ENCODE data around the gene FAR2. TPM values are rescaled to one million over a fixed set of nuclear protein-coding genes. Genes with fewer than 3 reads are reported as not detected.
A peak's percentile ranks its signal among the peaks of the same experiment; 100 is the strongest.

The FAR2 gene
- total and polyA plus RNA-seq, 2 of the 13 experiments (the other 11 are each of a cell fraction or from before 2014, with no cell fraction given) = not detected

GRCh38 chr12:29306682-29307081 lies 157.6 kb downstream of the FAR2 start (continued):
- TF ChIP-seq SALL1 (CRISPR knock-in tag; IDR thresholded peaks at IDR 0.05) (no peak), ZNF614 (CRISPR knock-in tag; IDR thresholded peaks at IDR 0.05; ENCODE audit: borderline replicate concordance) (no peak), ZNF557 (CRISPR knock-in tag; IDR thresholded peaks at IDR 0.05) (no peak), KDM1A (CRISPR knock-in tag; IDR thresholded peaks at IDR 0.05) (no peak)

DNA sequence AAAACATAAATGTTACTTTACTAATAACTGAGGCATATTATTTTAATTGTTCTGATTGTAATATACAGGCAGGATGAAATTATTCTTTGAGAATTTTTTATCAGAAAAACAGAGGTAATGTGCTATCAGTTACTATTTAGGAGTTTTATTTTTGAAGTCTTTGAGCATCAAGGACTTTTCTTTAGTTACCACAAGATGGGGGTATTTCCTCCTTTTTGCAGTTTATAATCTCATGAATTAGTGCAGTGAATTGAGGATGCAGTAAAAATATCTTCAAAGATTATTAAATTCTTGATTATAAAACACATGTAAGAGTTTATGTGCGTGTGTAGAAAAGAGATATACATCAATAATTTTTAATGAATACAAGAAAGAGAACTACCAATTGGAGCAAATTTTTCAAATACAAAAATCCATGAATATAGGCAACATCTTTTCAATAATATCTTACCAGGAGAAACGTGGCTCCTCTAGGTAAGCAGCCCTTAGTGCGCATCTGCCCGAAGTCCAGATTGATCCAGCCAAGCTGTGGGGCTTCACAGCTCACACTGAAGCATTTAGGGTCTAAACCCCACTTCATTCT lies 160.3 kb downstream of the FAR2 start:
- Histone ChIP-seq H3K4me3 (replicated peaks in 1 of 3; ENCODE audit: insufficient read depth in 1 of 3, low read depth in 2 of 3, low read length in 3 of 3) (no peak overlapping the region), H3K4me1 (ENCODE audit: insufficient read depth, low read length) (no peaks in the 10 kb centered on the region), H3K4me2 (ENCODE audit: low read depth, low read length) (no peak overlapping the region), H2AFZ (ENCODE audit: low read length) (no peak overlapping the region), H3K27me3 (ENCODE audit: control insufficient read depth in 1 of 2, insufficient read depth in 2 of 2, low read length in 2 of 2) (no peaks in the 10 kb centered on the region), H3K27ac (ENCODE audit: extremely low read length, insufficient read depth, low read length) (no peak overlapping the region), H3K9me3 (ENCODE audit: low read length) (no peaks in the 10 kb centered on the region), H3K36me3 (replicated peaks in 1 of 2; ENCODE audit: control insufficient read depth in 1 of 2, insufficient read depth in 2 of 2, low read length in 2 of 2) (no peaks in the 10 kb centered on the region), H4K20me1 (ENCODE audit: insufficient read depth, low read length) (no peaks in the 10 kb centered on the region), H3K79me2 (ENCODE audit: insufficient read depth, low read length) (no peaks in the 10 kb centered on the region), H3K9ac (ENCODE audit: insufficient read depth, low read depth, low read length) (no peak overlapping the region)
- 51% methylated on average over 4 of the region's 4 CpGs for WGBS (ENCODE audit: low lambda C conversion rate)
- ChIA-PET POLR2A (no interaction called here), CTCF (ENCODE audit: low intra/inter-chr PET ratio, low total read pairs) (no interaction called here)
- in situ Hi-C loops (cut with HindIII; ENCODE audit: extremely low pct_ligation_motif_present, low pct_unique_long_range_greater_than_20kb) (no loop called here), intact Hi-C loops (cut with micrococcal nuclease; ENCODE audit: unreplicated experiment) (loop anchor here (5.0 kb wide), 1 partner anchor 208 kb away; no protein-coding TSS in a partner anchor)
- ATAC-seq = no peak
- BruUV-seq (replicated peaks) = no TSS peak
- TF ChIP-seq ZBTB2 (CRISPR knock-in tag; IDR thresholded peaks at IDR 0.05; ENCODE audit: low read depth) (no peak), ZNF124 (CRISPR knock-in tag; IDR thresholded peaks at IDR 0.05) (no peak), ZNF713 (CRISPR knock-in tag; IDR thresholded peaks at IDR 0.05) (no peak), STAG1 (CRISPR knock-in tag; IDR thresholded peaks at IDR 0.05) (peak; percentile 46), ZNF207 (IDR thresholded peaks at IDR 0.05; ENCODE audit: borderline replicate concordance) (no peak), EHMT2 (IDR thresholded peaks at IDR 0.05; ENCODE audit: borderline replicate concordance, low read depth, low read length) (no peak), CTCF (CRISPR knock-in tag; IDR thresholded peaks at IDR 0.05) (peak; percentile 34; the same call in 1 of the 2 replicates), ZNF282 (IDR thresholded peaks at IDR 0.05; ENCODE audit: partially characterized antibody) (no peak)
- DNase-seq (ENCODE audit: low spot score) = no peak
- no peak for FAIRE-seq
